DMS53 treated with DMSO at 0.1 percent for 48 hours (cell line): ENCODE measurements around the gene ERGIC3.
A peak's percentile ranks its signal among the peaks of the same experiment; 100 is the strongest.

ENCODE experiments used
- DNase-seq: peaks from one replicate; lab custom pipeline; 2025; ENCODE audit not compliant: unreplicated experiment; lab: John Stamatoyannopoulos, UW

Gene ERGIC3

DNA sequence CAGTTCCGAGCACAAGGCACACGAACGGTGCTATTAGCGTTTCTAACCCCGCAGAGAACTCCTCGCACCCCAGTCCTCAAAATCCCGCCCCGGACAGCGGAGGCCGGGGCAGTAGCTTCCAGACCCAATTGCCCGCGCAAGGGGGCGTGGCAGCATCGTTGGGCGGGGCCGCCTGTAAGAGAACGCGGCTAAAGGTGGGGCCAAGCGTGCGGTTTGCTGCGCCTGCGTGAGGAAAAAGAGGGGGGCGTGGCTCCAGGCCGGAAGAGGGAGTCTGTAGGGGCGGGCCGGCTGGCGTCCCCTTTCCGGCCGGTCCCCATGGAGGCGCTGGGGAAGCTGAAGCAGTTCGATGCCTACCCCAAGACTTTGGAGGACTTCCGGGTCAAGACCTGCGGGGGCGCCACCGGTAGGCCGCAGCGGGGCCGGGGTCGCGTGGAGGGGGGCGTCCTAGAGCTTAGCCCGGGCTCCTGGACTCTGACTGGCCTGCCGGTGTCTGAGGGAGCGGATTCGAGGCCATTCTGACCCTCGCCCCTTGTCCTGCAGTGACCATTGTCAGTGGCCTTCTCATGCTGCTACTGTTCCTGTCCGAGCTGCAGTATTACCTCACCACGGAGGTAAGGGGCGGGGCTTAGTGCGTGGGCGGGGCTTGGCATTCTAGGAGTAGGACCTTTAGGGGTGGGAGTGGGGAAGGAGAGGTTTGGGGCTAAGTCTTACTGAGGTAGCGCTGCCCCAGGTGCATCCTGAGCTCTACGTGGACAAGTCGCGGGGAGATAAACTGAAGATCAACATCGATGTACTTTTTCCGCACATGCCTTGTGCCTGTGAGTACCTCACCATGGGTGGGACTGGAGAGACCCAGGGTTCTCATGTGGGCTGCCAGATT lies at the start of gene ERGIC3:
Gene ERGIC3 (plus strand): TSS at position 296 of the 880 bp plus-strand sequence. CDS start 20 bp downstream, at position 316.
- peak; percentile 94 for DNase-seq

DNA sequence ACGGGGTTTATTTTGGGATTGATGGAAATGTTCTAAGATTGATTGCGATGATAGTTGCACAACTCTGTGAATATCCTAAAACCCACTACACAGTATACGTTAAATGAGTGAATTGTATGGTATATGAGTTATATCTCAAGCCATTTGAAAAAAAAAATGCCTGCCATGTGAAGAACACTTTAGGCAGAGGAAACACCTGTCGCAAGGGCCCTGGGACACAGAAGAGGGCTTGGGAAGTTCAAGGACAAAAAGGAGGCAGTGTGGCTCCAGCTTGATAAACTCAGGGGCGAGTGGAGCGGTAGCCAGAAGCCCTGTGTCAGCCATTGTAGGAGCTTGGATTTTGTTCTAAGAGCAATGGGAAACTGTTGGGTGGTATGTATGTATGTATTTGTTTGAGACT lies 49.5 kb upstream of the ERGIC3 start:
- no peak for DNase-seq

DNA sequence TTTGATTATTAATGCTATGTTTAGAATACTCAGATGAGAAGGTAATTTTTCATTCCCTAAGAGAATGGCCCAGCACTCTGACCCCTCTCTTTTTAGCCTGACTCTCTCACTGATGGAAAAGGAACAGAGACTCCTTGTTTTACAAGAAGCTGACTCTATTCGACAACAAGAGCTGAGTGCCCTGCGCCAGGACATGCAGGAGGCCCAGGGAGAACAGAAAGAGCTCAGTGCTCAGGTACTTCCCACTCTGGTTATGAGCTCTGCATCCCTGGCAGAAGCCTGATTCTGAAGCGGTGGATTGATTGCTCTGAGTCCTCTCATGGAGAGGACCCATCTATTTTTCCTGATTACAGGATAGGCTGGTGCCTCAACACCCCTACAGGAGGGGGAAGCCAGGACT lies 45.4 kb upstream of the ERGIC3 start:
- DNase-seq, result no peak

DNA sequence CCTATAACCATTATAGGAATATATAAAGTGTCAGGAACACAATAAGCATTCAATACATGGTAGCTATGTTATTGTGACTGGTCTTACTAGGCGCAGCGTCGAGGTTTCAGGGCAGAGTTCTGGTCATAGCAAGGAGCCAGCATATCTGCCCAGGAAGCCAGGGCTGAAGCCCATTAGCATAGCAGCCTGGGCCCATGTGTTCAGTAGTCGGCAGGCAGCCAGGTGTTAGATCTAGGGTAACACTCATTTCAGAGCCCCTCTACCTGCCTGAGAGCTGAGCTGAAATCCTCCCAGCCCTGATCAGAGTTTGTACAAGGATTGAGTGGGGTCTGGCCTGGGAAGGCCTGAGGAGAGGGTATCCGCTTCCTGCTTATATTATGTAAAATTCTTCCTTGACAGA lies 44.6 kb upstream of the ERGIC3 start:
- DNase-seq, result no peak

DNA sequence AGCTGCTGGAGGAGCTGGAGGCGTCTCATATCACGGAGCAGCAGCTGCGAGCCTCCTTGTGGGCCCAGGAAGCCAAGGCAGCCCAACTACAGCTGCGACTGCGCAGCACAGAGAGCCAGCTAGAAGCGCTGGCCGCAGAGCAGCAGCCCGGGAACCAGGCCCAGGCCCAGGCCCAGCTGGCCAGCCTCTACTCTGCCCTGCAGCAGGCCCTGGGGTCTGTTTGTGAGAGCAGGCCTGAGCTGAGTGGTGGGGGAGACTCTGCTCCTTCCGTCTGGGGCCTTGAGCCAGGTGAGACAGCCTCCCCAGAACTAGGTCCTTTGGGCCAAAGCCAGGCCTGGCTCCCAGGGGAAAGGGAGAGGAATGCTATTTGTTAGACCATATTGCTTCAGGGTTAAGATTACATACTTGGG lies 44.1 kb upstream of the ERGIC3 start:
- no peak for DNase-seq

DNA sequence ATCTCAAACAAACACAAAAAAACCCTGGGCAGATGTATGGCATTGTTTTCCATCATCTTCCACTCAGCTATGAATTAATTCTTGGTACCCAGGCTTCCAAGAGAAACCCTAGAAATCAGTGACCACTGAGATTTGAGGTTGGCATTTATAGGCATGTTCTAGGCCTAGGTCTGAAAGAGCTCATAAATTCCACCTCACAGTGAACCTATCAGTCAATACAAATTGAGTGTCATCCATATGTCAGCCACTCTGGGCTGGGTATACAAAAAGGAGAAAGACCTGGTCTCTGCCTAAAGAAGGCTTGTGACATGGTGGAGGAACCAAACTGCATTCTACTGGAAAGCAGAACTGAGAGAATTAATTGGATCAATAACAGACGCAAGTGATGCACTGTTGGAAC lies 42.6 kb upstream of the ERGIC3 start:
- no peak for DNase-seq

DNA sequence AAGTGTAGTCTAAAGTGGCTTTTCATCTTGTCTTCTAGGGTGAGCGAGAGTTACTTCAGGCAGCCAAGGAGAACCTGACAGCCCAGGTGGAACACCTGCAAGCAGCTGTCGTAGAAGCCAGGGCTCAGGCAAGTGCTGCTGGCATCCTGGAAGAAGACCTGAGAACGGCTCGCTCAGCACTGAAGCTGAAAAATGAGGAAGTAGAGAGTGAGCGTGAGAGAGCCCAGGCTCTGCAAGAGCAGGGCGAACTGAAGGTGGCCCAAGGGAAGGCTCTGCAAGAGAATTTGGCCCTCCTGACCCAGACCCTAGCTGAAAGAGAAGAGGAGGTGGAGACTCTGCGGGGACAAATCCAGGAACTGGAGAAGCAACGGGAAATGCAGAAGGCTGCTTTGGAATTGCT lies 39.5 kb upstream of the ERGIC3 start:
- no peak for DNase-seq

DNA sequence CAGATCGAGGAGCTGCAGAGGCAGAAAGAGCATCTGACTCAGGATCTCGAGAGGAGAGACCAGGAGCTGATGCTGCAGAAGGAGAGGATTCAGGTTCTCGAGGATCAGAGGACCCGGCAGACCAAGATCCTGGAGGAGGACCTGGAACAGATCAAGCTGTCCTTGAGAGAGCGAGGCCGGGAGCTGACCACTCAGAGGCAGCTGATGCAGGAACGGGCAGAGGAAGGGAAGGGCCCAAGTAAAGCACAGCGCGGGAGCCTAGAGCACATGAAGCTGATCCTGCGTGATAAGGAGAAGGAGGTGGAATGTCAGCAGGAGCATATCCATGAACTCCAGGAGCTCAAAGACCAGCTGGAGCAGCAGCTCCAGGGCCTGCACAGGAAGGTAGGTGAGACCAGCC lies 38.6 kb upstream of the ERGIC3 start:
- DNase-seq, result no peak

DNA sequence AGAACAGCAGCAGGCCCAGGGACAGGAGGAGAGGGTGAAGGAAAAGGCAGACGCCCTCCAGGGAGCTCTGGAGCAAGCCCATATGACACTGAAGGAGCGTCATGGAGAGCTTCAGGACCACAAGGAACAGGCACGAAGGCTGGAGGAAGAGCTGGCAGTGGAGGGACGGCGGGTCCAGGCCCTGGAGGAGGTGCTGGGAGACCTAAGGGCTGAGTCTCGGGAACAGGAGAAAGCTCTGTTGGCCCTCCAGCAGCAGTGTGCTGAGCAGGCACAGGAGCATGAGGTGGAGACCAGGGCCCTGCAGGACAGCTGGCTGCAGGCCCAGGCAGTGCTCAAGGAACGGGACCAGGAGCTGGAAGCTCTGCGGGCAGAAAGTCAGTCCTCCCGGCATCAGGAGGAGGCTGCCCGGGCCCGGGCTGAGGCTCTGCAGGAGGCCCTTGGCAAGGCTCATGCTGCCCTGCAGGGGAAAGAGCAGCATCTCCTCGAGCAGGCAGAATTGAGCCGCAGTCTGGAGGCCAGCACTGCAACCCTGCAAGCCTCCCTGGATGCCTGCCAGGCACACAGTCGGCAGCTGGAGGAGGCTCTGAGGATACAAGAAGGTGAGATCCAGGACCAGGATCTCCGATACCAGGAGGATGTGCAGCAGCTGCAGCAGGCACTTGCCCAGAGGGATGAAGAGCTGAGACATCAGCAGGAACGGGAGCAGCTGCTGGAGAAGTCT lies 37.9 kb upstream of the ERGIC3 start:
- no peak for DNase-seq

DNA sequence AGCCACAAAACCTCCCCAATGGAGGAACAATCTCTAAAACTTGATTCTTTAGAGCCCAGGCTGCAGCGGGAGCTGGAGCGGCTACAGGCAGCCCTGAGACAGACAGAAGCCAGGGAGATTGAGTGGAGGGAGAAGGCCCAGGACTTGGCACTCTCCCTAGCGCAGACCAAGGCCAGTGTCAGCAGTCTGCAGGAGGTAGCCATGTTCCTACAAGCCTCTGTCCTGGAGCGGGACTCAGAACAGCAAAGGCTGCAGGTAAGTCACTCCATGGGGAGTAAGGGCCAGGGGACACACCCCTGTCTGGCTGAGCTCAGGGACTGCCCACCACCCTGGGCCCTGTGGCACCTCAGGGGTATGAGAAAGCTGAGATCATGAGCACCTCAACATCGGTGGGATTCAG lies 37.1 kb upstream of the ERGIC3 start:
- no peak for DNase-seq

DNA sequence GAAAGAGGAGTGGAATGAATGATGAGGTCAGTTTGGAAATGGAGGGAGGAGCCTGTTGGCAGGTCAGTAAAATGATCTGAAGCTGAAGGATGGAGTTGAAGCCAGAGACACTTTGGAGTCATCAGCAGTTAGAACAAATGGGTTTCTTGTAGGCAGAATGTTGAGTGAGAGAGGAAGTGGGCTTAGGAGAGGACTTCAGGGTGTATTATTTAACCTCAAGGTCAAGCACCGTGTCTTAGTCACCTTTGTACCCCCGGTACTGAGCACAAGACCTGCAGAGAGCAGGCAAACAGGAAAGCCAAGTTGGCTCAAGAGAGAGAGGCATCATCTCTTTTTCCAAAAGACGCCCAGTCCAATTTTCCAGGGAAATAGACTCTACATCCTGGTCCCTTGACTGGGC lies 35.7 kb upstream of the ERGIC3 start:
- DNase-seq, result no peak

DNA sequence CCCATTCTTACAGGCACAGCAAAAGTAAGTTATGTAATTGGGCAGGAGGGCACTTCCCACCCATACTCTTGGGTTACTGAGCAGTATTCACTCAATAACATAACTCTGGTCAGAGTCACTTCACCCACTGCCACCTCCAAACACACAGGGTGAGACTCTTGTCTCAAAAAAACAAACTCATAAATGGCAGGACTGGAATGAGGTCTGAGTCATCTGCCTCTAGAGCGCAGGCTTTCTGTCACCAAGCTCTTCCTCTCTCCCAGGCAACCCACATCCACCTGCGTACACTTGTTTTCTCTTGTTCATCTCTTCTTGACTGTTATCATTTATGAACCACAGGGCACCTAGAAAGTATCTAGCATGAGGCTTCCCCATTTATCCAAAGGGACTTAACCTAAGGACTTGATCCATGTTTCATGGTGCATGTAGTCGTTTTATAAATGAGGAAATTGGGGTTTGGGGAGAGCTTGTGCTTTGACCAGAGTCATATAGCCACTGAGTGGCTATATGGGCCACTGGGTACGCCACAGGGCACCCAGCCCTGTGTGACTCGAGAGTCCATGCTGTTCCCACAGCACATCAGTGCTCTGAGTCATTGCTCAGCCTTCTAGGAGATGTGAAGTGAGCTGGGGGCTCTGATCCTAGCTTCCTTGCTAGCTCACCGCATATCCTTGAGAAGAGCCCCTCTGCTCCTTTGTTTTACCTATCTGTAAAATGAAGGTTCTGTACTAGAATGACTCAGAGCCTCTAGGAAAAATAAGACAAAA lies 34.8 kb upstream of the ERGIC3 start:
- DNase-seq, result no peak

DNA sequence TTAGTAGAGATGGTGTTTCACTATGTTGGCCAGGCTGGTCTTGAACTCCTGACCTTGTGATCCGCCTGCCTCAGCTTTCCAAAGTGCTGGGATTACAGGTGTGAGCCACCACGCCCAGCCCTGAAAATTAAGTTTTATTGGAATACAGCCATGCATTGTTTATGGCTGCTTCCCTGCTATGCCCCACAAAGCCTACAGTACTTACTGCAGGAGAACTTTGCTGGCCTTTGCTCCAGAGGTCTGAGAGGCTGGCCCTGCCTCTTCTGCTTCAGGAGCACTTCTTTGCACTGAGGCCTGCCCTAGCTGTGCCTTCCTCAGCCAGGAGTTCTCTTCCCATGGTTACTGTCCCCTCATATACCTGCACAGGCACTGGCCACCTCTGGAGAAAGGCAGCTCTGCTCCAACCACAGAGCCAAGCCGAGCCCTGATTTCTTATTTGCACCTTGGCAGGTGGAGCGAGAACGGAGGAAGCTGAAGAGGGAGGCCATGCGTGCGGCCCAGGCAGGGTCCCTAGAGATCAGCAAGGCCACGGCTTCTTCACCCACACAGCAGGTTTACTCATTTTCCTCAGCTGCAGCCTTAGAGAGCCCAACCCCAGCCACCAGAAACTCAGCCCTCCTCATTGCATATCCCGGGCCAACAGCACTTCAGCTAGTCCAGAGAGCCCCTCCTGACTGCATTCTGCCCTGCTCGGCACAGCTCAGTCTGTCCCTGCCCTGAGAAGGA lies 33.2 kb upstream of the ERGIC3 start:
- DNase-seq, result no peak

DNA sequence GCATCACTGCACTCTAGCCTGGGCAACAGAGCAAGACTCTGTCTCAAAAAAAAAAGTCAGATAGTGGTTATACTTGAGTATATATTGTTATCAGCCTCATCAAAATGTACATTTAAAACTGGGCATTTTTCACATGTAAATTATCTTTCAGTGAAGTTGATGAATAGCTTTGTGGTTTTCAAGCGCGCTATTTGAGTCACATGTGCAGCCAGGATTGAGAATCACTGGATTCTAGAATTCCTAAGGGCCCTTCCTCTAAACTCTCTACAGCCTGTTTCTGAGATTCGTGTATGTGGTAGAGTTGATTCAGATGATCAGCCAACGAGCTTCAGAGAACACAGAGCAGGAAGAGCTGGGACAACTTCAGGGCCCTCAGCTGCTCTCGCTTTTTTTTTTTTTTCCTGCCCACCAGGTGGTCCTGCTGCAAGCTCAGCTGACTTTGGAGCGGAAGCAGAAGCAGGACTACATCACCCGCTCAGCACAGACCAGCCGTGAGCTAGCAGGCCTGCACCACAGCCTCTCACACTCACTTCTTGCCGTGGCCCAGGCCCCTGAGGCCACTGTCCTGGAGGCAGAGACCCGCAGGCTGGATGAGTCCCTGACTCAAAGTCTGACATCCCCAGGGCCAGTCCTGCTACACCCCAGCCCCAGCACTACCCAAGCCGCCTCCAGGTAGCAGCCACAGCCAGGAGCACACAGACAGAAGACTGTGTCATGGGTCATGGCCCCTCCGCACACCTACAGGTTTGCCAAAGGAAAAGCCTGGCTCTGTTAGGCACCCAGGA lies 30.7 kb upstream of the ERGIC3 start:
- DNase-seq, result no peak

DNA sequence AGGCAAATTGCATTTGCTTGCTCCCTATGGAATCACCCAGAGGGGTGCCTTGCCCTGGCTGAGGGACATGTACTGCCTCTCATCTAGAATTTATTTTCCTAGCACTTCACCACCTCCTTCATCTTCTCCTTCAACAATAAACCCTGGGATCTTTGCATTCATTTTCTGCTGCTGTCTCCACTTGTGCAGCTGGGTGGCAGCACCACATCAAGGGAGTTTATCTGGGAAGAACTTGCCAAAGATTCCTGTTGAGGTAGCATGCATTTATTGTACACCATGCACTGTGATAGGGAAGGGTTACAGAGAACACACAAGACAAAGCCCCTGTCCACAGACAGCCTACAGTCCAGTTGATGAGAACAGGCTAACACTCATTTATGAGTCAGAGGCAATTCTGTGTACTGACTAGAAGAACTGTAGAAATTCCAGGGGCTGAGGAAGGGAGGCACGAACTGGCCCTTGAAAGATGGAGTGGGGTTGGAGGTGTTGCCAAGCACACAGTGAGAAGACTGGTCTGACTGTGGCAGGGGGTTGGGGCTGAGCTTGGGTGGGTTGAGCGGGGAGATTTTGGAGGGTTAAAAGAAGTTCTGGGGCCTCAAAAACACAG lies 30.0 kb upstream of the ERGIC3 start:
- DNase-seq, result no peak

DNA sequence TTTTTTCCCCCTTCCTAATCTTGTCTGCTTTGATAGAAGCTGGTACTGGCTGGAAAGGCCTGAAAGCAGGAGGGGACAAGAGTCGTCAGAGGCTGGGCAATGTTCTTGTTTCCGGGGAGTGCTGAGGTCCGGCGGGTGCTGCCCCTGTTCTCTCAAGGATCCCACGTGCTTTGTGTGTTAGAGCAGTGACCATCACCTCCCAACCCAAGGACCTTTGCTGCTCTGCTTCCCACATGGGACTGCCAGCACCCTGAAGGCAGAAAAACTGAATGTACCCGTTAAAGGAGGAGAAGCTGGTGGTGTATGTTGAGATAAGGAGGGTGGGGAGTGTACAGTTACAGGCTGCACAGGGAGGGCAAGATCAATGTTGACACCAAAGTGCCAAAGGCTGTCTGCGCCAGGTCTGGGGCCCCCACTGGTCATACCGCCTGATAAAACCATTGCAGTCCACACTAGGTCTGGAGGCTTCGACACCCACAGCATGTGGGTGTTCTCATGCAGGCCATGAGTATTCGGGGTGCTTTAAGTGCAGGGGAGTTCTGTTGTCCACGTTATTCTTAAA lies 27.4 kb upstream of the ERGIC3 start:
- no peak for DNase-seq

DNA sequence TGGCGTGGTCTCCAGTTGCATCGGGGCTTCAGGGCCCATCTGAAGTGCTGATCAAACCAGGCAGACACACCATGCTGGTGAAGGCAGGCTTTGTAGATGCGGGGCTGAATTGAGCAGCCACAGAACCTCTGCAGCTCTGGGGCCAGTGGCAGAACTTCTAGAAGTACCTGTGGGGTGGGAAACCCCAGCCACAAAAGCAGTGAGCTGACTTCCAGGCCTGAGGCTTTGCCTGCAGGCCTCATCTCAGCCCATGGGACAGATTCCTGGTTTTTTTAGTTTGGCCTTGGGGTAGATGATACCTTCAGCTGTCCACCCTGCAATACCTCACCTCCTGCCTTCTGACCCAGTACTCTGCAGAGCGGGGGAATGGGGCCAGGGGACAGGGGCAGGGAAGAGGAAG lies 26.5 kb upstream of the ERGIC3 start:
- no peak for DNase-seq

DNA sequence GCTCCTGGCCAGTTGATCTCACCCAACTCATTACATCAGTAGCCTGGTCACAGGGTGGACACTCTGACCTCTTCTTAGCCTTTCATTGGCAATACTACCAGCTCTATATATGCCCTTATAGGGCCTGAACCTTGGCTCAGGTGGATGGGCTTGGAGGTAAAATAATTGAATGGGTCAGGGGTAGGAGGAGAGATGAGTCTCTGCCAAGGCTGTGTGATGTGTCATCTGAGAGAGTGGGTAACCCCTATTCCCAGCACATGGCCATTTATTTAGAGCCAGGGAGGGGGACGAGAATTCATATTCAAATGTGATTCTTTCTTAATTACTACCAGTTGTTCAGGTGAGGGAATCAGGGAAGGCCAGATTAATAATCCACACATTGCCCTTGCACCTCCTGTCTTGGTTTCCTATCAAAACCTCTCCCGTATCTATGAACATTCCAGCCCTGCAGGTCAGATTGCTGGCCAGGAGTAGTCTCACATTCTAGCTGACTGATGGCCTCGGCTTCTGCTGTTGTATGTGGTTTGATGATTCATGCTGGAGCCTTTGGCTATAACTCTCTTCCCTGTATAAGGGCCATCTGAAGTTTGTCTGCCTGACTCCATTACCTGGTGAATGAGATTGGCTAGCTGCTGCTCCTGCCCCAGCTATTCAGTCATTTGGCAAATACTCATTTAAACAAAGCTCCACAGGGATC lies 25.8 kb upstream of the ERGIC3 start:
- DNase-seq, result no peak

DNA sequence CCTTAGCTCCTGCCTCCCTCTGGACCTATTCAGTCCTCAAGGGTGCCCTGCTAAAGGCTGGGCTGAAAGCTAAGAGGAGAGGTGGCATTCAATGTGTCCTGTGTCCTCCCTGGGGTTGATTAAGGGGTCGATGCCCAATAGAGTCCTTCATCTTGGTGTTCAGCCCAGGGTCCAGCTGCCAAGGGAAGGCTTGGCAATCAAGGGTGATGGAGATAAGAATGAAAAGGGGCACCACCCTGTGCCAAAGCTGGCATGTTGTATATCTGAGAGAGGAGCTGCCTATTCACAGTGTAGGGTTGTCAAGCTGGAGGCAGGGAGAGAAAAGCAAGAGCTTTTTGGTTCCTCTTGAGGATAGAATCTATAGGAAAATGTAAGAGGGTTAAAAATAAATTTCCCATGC lies 24.8 kb upstream of the ERGIC3 start:
- no peak for DNase-seq
